Neural progenitor cell (in vitro differentiated cells): Measurements from ENCODE around the gene HSD17B8. TPM values are rescaled to one million over a fixed set of nuclear protein-coding genes. Genes with fewer than 3 reads are reported as not detected.
A peak's percentile ranks its signal among the peaks of the same experiment; 100 is the strongest.

Experiments used
- DNase-seq: peaks from one replicate; pipeline ENCODE4 v3.0.0-alpha.2; 2016; ENCODE audit warnings: low spot score
- H2AFZ ChIP-seq: fragments of 200-600 bp; sonication (generic); replicated peaks from 2 replicates; pipeline ENCODE4 v1.6.1; 2016; ENCODE audit warnings: antibody characterized with exemption
- H3F3A ChIP-seq: fragments of 200-600 bp; sonication (generic); 2 replicates; pipeline ENCODE4 v1.6.1; 2016; ENCODE audit warnings: antibody characterized with exemption, low read depth
- H3K27ac ChIP-seq: fragments of 200-600 bp; sonication (generic); 2 replicates; pipeline ENCODE4 v1.5.1; 2016; ENCODE audit warnings: mild to moderate bottlenecking
- H3K27me3 ChIP-seq: fragments of 200-600 bp; sonication (generic); 2 replicates; pipeline ENCODE4 v1.6.1; 2016; ENCODE audit warnings: mild to moderate bottlenecking, moderate library complexity
- H3K36me3 ChIP-seq: fragments of 200-600 bp; sonication (generic); 2 replicates; pipeline ENCODE4 v1.5.1; 2016
- H3K4me1 ChIP-seq: fragments of 200-600 bp; sonication (generic); 2 replicates; pipeline ENCODE4 v1.6.1; 2016; ENCODE audit warnings: mixed run types
- H3K4me2 ChIP-seq: fragments of 200-600 bp; sonication (generic); 2 replicates; pipeline ENCODE4 v1.6.1; 2016
- H3K4me3 ChIP-seq: fragments of 200-600 bp; sonication (generic); 2 replicates; pipeline ENCODE4 v1.5.1; 2016
- H3K79me2 ChIP-seq: fragments of 200-600 bp; sonication (generic); 2 replicates; pipeline ENCODE4 v1.6.1; 2016; ENCODE audit warnings: low read depth
- H3K9ac ChIP-seq: fragments of 200-600 bp; sonication (generic); 2 replicates; pipeline ENCODE4 v1.6.1; 2016
- H3K9me3 ChIP-seq: fragments of 200-600 bp; sonication (generic); 2 replicates; pipeline ENCODE4 v1.5.1; 2016; ENCODE audit warnings: low read depth
- H4K20me1 ChIP-seq: fragments of 200-600 bp; sonication (generic); 2 replicates; pipeline ENCODE4 v1.6.1; 2016; ENCODE audit warnings: low read depth
- H3K27ac Mint-ChIP-seq: 3 replicates; pipeline ENCODE4 v1.8.0; 2021; ENCODE audit warnings: mixed read lengths
- H3K27me3 Mint-ChIP-seq: 2 replicates; pipeline ENCODE4 v1.8.0; 2022; ENCODE audit warnings: low read depth, mild to moderate bottlenecking, inconsistent platforms, moderate library complexity, mixed read lengths; ENCODE audit not compliant: insufficient read depth
- H3K36me3 Mint-ChIP-seq: 3 replicates; pipeline ENCODE4 v1.8.0; 2021; ENCODE audit warnings: mixed read lengths
- H3K4me1 Mint-ChIP-seq: 3 replicates; pipeline ENCODE4 v1.8.0; 2021; ENCODE audit warnings: mixed read lengths
- H3K4me3 Mint-ChIP-seq: 3 replicates; pipeline ENCODE4 v1.8.0; 2021; ENCODE audit warnings: mild to moderate bottlenecking, moderate library complexity, mixed read lengths
- H3K9me3 Mint-ChIP-seq: 3 replicates; pipeline ENCODE4 v1.8.0; 2020; ENCODE audit warnings: mixed read lengths
- EZH2 ChIP-seq: fragments of 200-600 bp; sonication (generic); IDR thresholded peaks from 2 replicates; pipeline ENCODE4 v1.6.1; 2017; ENCODE audit warnings: antibody characterized with exemption, mild to moderate bottlenecking, moderate library complexity
- EZH2phosphoT487 ChIP-seq: fragments of 200-600 bp; sonication (generic); IDR thresholded peaks from 2 replicates; pipeline ENCODE4 v1.6.1; 2017; ENCODE audit warnings: antibody characterized with exemption
- total RNA-seq: library from RNA; depleted of rRNA; stranded (reverse); fragments of >200 nt; gene quantifications from 2 replicates; pipeline ENCODE4 v1.2.3, GENCODE V29; 2015; ENCODE audit warnings: low replicate concordance
- TF ChIP-seq, protein P1 (sequence below): fragments of 200-600 bp; sonication (generic); IDR thresholded peaks from 2 replicates; pipeline ENCODE4 v1.5.1; 2017; ENCODE audit warnings: antibody characterized with exemption, mild to moderate bottlenecking

The HSD17B8 gene
- total RNA-seq, 1 donor from 2014 or later, result 4.8 TPM

DNA sequence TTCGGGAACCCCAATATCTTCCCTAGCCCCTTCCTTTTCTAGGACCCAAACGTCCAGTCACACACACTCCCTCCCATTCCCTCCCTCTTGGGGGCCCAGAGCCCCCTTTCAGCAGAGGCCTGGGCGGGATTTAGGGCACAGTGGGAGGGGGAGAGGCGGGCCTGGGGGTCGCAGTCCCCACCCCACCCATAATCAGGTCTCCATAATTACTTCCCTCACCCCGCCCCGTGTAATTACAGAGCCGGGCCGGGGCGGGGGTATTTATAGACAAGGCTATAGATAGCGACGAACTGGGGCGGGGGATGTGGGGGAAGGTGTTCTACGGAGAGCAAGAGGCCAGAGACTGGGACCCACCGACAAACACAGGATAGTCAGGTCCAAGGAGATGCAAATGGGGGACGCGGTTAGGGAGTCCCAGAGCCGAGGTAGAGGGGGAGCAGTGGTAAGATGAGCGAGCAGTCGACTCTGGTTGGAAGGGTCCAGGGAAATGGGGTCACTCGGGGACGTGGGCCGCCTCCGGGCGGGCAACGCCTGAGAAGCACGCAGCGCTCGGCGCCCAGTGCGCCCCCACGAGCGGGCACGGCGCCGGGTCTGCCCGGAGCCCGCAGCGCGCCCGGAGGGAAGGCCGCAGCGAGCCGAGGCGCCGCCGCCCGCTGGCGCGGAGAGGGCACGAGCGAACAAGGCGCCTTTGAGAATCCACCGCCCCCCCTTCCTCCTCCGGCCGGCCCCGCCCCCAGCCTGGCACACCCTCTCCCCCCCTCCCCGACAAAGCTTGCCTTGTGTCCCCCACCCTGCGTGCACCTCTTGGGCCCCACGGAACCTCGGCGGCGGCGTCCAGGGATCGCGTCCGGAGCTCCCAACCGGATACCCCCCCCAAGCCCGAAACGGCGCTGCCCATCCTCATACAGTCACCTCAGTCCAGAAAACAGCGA lies 11.5 kb upstream of the HSD17B8 start:
- H3K27ac ChIP-seq, result no peak overlapping the region
- no peak overlapping the region for H3K9ac ChIP-seq
- Mint-ChIP-seq H3K4me3 (peak overlapping the region; percentile 78), H3K36me3 (peaks cover 24% of the 10 kb centered on the region), H3K9me3 (no peaks in the 10 kb centered on the region), H3K27ac (no peak overlapping the region), H3K4me1 (peaks cover 16% of the 10 kb centered on the region), H3K27me3 (peaks cover 35% of the 10 kb centered on the region)
- peak; percentile 46 for DNase-seq
- no peaks in the 10 kb centered on the region for H3K79me2 ChIP-seq
- peaks cover 54% of the 10 kb centered on the region for H3K27me3 ChIP-seq
- H3K36me3 ChIP-seq, result no peaks in the 10 kb centered on the region
- H3K9me3 ChIP-seq, result no peaks in the 10 kb centered on the region
- peaks cover 50% of the 10 kb centered on the region for H4K20me1 ChIP-seq
- H3K4me2 ChIP-seq, result peak overlapping the region; percentile 94
- peaks cover 26% of the 10 kb centered on the region for H3F3A ChIP-seq
- TF ChIP-seq EZH2 (peak; percentile 78), EZH2phosphoT487 (peak; percentile 69)
- TF ChIP-seq, protein P1, sequence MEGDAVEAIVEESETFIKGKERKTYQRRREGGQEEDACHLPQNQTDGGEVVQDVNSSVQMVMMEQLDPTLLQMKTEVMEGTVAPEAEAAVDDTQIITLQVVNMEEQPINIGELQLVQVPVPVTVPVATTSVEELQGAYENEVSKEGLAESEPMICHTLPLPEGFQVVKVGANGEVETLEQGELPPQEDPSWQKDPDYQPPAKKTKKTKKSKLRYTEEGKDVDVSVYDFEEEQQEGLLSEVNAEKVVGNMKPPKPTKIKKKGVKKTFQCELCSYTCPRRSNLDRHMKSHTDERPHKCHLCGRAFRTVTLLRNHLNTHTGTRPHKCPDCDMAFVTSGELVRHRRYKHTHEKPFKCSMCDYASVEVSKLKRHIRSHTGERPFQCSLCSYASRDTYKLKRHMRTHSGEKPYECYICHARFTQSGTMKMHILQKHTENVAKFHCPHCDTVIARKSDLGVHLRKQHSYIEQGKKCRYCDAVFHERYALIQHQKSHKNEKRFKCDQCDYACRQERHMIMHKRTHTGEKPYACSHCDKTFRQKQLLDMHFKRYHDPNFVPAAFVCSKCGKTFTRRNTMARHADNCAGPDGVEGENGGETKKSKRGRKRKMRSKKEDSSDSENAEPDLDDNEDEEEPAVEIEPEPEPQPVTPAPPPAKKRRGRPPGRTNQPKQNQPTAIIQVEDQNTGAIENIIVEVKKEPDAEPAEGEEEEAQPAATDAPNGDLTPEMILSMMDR, result no peak
- H3K4me1 ChIP-seq, result peaks cover 21% of the 10 kb centered on the region
- H3K4me3 ChIP-seq, result peak overlapping the region; percentile 55
- H2AFZ ChIP-seq, result peak overlapping the region; percentile 74

DNA sequence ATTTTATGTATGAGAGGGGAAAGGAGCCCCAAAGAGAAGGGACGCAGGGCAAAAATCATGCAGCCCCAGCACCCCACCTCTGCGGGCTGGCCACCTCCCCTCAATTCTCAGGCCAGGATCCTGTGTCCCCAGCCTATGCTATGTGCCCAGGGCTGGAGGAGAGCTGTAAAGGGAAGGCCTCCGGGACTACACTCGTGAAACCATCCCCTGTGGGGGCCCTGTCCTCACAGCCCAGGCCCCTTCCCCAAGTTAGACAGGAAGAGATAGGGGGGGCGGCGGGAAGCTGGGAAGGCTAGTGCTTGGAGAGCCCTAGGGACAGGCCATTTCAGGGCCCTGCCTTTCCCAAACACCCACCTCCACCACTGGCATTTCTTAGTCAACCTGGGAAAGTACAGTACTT lies 10.8 kb upstream of the HSD17B8 start:
- H3K4me2 ChIP-seq, result peak overlapping the region; percentile 94
- Mint-ChIP-seq H3K4me3 (peak overlapping the region; percentile 57), H3K27me3 (peaks cover 31% of the 10 kb centered on the region), H3K27ac (no peak overlapping the region), H3K4me1 (peaks cover 23% of the 10 kb centered on the region), H3K36me3 (peaks cover 24% of the 10 kb centered on the region), H3K9me3 (no peaks in the 10 kb centered on the region)
- H2AFZ ChIP-seq, result no peak overlapping the region
- no peak overlapping the region for H3K9ac ChIP-seq
- H3K36me3 ChIP-seq, result no peaks in the 10 kb centered on the region
- peaks cover 27% of the 10 kb centered on the region for H3F3A ChIP-seq
- H3K4me3 ChIP-seq, result peak overlapping the region; percentile 55
- no peak for DNase-seq
- H3K9me3 ChIP-seq, result no peaks in the 10 kb centered on the region
- peaks cover 57% of the 10 kb centered on the region for H4K20me1 ChIP-seq
- H3K79me2 ChIP-seq, result no peaks in the 10 kb centered on the region
- peaks cover 48% of the 10 kb centered on the region for H3K27me3 ChIP-seq
- H3K4me1 ChIP-seq, result peaks cover 21% of the 10 kb centered on the region
- no peak for TF ChIP-seq EZH2phosphoT487
- no peak for TF ChIP-seq EZH2
- TF ChIP-seq, protein P1, result no peak
- no peak overlapping the region for H3K27ac ChIP-seq

DNA sequence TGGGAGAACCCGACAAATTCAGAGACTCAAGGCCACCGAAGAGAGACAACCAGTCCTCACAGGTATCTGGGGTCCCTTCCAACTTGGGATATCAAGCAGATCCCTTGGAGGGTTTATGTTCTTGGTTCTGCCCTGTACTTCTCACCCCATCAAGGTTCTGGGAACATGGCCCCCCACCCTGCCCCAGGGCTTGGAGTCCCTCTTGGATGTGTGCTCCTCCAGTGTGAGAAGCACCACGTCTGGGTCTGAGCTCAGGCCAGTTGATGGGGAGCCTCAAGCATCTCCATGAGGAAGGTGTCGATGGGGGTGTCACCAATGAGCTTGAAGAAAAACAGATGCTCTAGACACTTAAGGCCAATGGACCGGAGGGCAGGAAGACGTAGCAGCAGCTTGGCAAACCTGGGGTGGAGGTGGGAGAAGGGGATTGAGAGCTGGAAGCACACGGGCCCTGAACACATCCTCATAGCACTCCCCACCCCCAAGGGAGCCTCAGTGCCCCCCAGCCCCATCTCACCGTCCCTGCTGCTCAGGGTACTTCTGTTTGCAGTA lies 9.9 kb upstream of the HSD17B8 start:
- Histone ChIP-seq H3K4me3 (no peak overlapping the region), H3K27me3 (peaks cover 41% of the 10 kb centered on the region), H3K27ac (no peak overlapping the region), H4K20me1 (peaks cover 64% of the 10 kb centered on the region), H3K79me2 (peaks cover 6% of the 10 kb centered on the region), H3F3A (peaks cover 29% of the 10 kb centered on the region), H3K4me1 (peaks cover 24% of the 10 kb centered on the region), H3K9ac (no peak overlapping the region), H3K36me3 (no peaks in the 10 kb centered on the region), H3K9me3 (no peaks in the 10 kb centered on the region), H2AFZ (no peak overlapping the region), H3K4me2 (no peak overlapping the region)
- Mint-ChIP-seq H3K4me3 (no peak overlapping the region), H3K4me1 (peaks cover 31% of the 10 kb centered on the region), H3K9me3 (no peaks in the 10 kb centered on the region), H3K27ac (no peak overlapping the region), H3K27me3 (peaks cover 31% of the 10 kb centered on the region), H3K36me3 (peaks cover 24% of the 10 kb centered on the region)
- DNase-seq, result no peak
- TF ChIP-seq EZH2 (no peak), EZH2phosphoT487 (no peak)
- TF ChIP-seq, protein P1, result no peak
